DMS 273 treated with DMSO at 0.1 percent for 48 hours (cell line): ENCODE data around the gene EEF1AKMT2.

ENCODE experiments used
- DNase-seq: peaks from one replicate; lab custom pipeline; 2025; lab: John Stamatoyannopoulos, UW

EEF1AKMT2 gene

GRCh38 chr10:124719213-124719851 lies 72.4 kb downstream of the EEF1AKMT2 start:
- DNase-seq, result no peak

- no peak for DNase-seq
Observed at GRCh38 chr10:124717911-124718741, 73.6 kb downstream of the EEF1AKMT2 start.

GRCh38 chr10:124717041-124717757 lies 74.5 kb downstream of the EEF1AKMT2 start:
- no peak for DNase-seq

DNA sequence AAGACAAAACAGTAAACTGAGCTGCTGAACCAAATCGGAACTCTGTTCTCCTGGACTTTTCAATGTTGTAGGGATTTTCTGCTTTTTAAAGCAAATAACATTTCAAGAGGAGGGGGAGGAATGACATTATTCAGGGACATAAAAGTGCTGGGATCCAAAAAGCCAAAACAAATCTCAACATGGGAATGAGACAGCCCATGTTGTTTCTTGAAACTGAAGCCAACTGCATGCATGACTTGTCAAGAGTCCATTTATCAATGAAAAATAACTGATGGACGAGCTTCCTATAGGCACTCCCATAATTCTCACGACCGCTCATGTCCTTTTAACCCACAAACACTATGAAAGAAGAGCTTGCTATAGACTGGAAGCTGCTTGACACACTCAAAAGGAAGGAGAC lies 75.3 kb downstream of the EEF1AKMT2 start:
- DNase-seq, result no peak

DNA sequence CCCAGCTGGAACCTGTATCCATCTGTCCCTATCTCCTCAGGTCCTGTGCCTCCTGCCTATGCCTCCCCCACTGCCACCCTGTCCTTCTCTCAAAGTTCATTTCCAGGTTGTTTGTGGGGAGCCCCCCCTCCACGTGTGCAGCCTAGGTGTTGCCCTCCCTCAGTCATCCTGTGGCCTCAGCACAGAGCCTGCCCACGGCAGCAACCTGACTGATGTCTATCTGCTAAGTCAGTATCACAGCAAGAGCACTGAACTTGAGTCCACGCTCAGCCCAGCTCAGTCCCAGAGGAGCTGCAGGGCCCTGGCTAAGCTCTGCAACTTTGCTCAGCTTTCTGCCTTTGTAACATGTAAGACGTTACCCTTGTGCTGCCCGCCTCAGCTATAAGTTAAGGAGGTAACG lies 76.2 kb downstream of the EEF1AKMT2 start:
- DNase-seq, result no peak

DNA sequence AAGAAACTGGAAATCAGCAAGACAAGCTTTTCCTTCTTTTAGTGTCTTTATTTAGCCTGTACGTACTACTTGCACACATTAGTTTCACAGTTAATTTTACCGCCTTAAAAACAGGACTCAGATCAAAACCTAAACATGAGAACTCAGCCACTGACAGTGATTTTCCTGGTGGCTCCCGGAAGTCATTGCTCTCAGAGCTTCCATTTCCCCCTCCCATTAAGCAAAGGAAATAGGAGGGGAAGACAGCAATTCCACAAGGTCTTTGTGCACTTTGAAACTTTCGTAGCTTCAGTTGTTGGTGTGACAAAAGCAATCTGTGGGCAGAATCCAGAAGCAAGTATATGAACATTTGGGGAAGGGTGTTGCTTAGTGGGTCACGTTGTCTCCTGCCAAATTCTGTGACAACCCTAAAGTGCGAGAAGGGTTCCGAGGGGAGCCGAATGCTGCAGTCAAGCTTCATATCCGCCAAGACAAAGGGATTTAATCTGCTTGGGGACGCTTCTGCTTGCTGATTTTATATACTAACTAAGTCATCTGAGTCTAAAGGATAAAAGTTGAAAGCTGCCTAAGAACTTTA lies 77.9 kb downstream of the EEF1AKMT2 start:
- DNase-seq, result no peak

DNA sequence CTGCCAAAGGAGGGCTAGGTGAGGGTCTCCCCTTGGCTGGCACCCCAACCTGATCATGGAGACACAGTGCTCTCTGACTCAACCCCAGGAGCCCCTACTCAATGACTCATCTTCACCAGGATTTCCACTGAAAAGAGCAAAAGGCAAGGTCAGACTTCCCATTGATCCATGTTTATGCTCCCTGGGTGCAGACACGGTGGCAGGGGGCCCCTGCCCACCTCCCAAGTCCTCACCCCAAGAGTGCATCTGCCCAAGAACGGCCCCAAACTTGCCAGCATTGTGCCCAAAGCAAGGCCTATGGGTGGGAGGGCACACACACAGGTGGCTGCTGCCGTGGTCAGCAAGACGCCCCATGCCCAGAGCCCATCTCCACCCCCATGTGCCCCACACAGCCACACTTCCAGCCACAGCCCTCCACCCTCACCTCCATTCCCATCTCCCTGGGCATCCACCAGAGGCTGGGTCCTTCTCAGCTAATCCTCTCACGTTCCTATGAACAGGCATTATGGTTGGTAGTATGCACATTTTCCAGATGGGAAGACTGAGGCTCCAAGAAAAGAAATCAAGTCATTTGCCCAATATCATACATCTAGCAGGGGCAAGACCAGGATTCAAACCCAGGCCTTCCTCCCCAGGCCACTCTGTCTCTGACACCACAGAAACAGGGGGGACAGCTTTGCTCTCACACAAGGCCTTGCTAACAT lies 78.8 kb downstream of the EEF1AKMT2 start:
- DNase-seq, result no peak

DNA sequence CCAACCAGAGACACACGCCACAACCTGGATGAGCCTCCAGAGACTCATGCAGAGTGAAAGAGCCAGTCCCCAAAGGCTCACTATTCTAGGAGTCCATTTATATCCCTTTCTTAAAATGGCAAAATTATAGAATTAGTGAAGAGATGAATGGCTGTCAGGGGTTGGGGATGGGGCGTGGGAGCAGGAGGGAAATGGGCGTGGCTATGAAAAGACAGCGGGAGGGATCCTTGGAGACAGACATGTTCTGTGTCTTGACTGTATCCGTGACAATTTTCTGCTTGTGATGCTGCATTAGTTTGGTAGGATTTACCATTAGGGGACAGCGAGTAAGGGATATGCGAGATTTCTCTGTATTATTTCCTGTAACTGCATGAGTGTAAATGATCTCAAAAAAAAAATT lies 80.5 kb downstream of the EEF1AKMT2 start:
- no peak for DNase-seq

DNA sequence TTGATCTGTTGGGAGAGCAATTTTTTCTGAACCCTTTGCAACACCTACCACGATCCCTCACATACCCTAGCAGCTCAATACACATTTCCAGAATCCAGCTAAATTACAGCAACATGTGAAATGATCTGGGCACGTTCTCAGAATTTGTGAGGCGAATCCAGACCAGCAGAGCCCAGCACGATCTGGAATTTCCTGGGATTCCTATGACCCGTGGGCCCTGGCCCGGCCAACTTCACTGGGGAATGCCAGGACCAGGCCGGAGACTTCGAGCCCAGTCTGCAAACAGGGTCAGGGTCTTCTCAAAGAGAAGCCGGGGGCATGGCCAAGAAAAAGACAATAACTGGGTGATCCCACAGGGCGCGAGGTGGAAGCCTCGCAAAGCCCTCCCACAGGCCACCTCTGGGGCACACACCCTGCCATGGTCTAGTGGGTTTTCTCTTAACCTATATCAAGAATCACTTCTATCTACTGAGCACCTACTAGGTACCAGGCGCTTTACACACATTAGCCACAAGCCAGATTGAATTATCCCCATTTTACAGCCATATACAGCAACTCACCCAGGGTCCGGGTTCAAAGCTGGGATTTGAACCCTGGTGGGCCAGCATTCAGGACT lies 81.3 kb downstream of the EEF1AKMT2 start:
- DNase-seq, result no peak

DNA sequence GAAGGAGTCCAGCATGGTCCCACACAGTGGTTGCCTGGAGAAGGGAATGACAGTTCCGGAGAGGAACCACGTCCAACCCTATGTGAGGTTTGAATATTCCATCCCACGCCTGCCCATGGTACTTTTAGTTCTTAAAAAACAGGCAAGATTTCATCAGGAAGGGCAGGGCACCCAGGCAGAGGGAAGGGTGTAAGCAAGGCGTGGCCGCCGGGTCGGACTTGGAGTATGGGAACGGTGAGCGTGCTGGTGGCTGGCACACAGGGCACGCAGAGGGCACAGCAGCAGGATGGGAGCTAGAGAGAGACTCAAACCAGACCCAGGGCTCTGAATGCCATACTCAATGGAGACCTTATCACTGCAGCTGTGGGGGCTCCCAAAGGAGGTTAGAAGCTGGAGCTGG lies 81.8 kb downstream of the EEF1AKMT2 start:
- DNase-seq, result no peak

- DNase-seq, result no peak
Observed at GRCh38 chr10:124708922-124709520, 82.7 kb downstream of the EEF1AKMT2 start.

GRCh38 chr10:124708246-124708779 lies 83.4 kb downstream of the EEF1AKMT2 start:
- DNase-seq, result no peak
